Measurements from ENCODE around the gene COX14.
A peak's percentile ranks its signal among the peaks of the same experiment; 100 is the strongest.

COX14 gene

GRCh38 chr12:50087151-50087550, 24.9 kb upstream of the COX14 start:
- TF ChIP-seq ELF4 (IDR thresholded peaks at IDR 0.05) (no peak), TARDBP (IDR thresholded peaks at IDR 0.05) (no peak), LEF1 (IDR thresholded peaks at IDR 0.05; ENCODE audit: borderline replicate concordance) (no peak), BHLHE40 (IDR thresholded peaks at IDR 0.05; ENCODE audit: borderline replicate concordance) (no peak), L3MBTL2 (conservative IDR thresholded peaks at IDR 0.05) (no peak), ZNF384 (IDR thresholded peaks at IDR 0.05) (no peak), SP1 (IDR thresholded peaks at IDR 0.05) (no peak), CTBP1 (IDR thresholded peaks at IDR 0.05; ENCODE audit: borderline replicate concordance) (no peak)
- POLR2A ChIA-PET: no interaction called here
- no peak for DNase-seq (ENCODE audit: extremely low spot score)
- CTCF ChIA-PET: interaction anchor here (0.9 to 1.3 kb wide), 2 partner anchors 24 to 86 kb away, joined by 3 to 5 read pairs; no protein-coding TSS in a partner anchor

GRCh38 chr12:50087995-50088394, 24.0 kb upstream of the COX14 start:
- ChIA-PET POLR2A (interaction anchor here (0.7 kb wide), 1 partner anchor 22 kb away, joined by 3 read pairs; no protein-coding TSS in a partner anchor), CTCF (interaction anchor here (0.9 to 1.3 kb wide), 2 partner anchors 25 to 85 kb away, joined by 3 to 5 read pairs; no protein-coding TSS in a partner anchor)
- no peak for DNase-seq (ENCODE audit: extremely low spot score)
- TF ChIP-seq SP1 (IDR thresholded peaks at IDR 0.05): no peak
- TF ChIP-seq SUZ12 (IDR thresholded peaks at IDR 0.05): no peak
- no peak for TF ChIP-seq PKNOX1 (IDR thresholded peaks at IDR 0.05)
- no peak for TF ChIP-seq FOXA1 (IDR thresholded peaks at IDR 0.05)
- TF ChIP-seq NFRKB (IDR thresholded peaks at IDR 0.05): no peak
- TF ChIP-seq FOXM1 (IDR thresholded peaks at IDR 0.05; ENCODE audit: borderline replicate concordance): no peak
- TF ChIP-seq TARDBP (IDR thresholded peaks at IDR 0.05): no peak
- TF ChIP-seq FOXK2 (IDR thresholded peaks at IDR 0.05): no peak
- no peak for TF ChIP-seq ELF4 (IDR thresholded peaks at IDR 0.05)
- TF ChIP-seq LEF1 (IDR thresholded peaks at IDR 0.05; ENCODE audit: borderline replicate concordance): no peak
- no peak for TF ChIP-seq ARNT (IDR thresholded peaks at IDR 0.05)
- no peak for TF ChIP-seq L3MBTL2 (conservative IDR thresholded peaks at IDR 0.05)
- TF ChIP-seq HDGF (IDR thresholded peaks at IDR 0.05; ENCODE audit: borderline replicate concordance): no peak
- TF ChIP-seq BHLHE40 (IDR thresholded peaks at IDR 0.05; ENCODE audit: borderline replicate concordance): no peak
- no peak for TF ChIP-seq CTBP1 (IDR thresholded peaks at IDR 0.05; ENCODE audit: borderline replicate concordance)
- no peak for TF ChIP-seq ZNF384 (IDR thresholded peaks at IDR 0.05)

GRCh38 chr12:50088577-50089335, 23.3 kb upstream of the COX14 start:
- no peak for TF ChIP-seq ELF4 (IDR thresholded peaks at IDR 0.05)
- no peak for TF ChIP-seq PKNOX1 (IDR thresholded peaks at IDR 0.05)
- no peak for TF ChIP-seq FOXK2 (IDR thresholded peaks at IDR 0.05)
- no peak for TF ChIP-seq FOXA1 (IDR thresholded peaks at IDR 0.05)
- TF ChIP-seq ZNF384 (IDR thresholded peaks at IDR 0.05): no peak
- CTCF ChIA-PET: interaction anchor here (0.9 to 1.3 kb wide), 3 partner anchors 21 to 84 kb away, joined by 3 to 5 read pairs (median 3); no protein-coding TSS in a partner anchor
- peak; percentile 59 for DNase-seq (ENCODE audit: extremely low spot score)

GRCh38 chr12:50089730-50090129, 22.3 kb upstream of the COX14 start:
- CTCF ChIA-PET: interaction anchor here (0.6 to 1.0 kb wide), 3 partner anchors 11 to 22 kb away, joined by 3 read pairs; no protein-coding TSS in a partner anchor
- DNase-seq (ENCODE audit: extremely low spot score): no peak
- TF ChIP-seq TARDBP (IDR thresholded peaks at IDR 0.05): no peak
- TF ChIP-seq SP1 (IDR thresholded peaks at IDR 0.05): no peak
- no peak for TF ChIP-seq ZNF384 (IDR thresholded peaks at IDR 0.05)
- TF ChIP-seq HDGF (IDR thresholded peaks at IDR 0.05; ENCODE audit: borderline replicate concordance): no peak
- no peak for TF ChIP-seq ARNT (IDR thresholded peaks at IDR 0.05)
- no peak for TF ChIP-seq SUZ12 (IDR thresholded peaks at IDR 0.05)
- no peak for TF ChIP-seq FOXK2 (IDR thresholded peaks at IDR 0.05)
- no peak for TF ChIP-seq CTBP1 (IDR thresholded peaks at IDR 0.05; ENCODE audit: borderline replicate concordance)
- no peak for TF ChIP-seq ELF4 (IDR thresholded peaks at IDR 0.05)
- TF ChIP-seq LEF1 (IDR thresholded peaks at IDR 0.05; ENCODE audit: borderline replicate concordance): no peak
- no peak for TF ChIP-seq FOXM1 (IDR thresholded peaks at IDR 0.05; ENCODE audit: borderline replicate concordance)
- no peak for TF ChIP-seq NFRKB (IDR thresholded peaks at IDR 0.05)
- no peak for TF ChIP-seq PKNOX1 (IDR thresholded peaks at IDR 0.05)
- TF ChIP-seq BHLHE40 (IDR thresholded peaks at IDR 0.05; ENCODE audit: borderline replicate concordance): no peak
- TF ChIP-seq L3MBTL2 (conservative IDR thresholded peaks at IDR 0.05): no peak
- no peak for TF ChIP-seq FOXA1 (IDR thresholded peaks at IDR 0.05)
- POLR2A ChIA-PET: no interaction called here

More at GRCh38 chr12:50088577-50089335, 23.3 kb upstream of the COX14 start:
- POLR2A ChIA-PET: interaction anchor here (0.7 kb wide), 1 partner anchor 22 kb away, joined by 3 read pairs; no protein-coding TSS in a partner anchor

- CTCF ChIA-PET: interaction anchor here (0.5 to 0.6 kb wide), 2 partner anchors 12 to 212 kb away, joined by 3 read pairs; no protein-coding TSS in a partner anchor
- TF ChIP-seq TARDBP (IDR thresholded peaks at IDR 0.05) (no peak), L3MBTL2 (conservative IDR thresholded peaks at IDR 0.05) (no peak), PKNOX1 (IDR thresholded peaks at IDR 0.05) (no peak), ARNT (IDR thresholded peaks at IDR 0.05) (no peak), SP1 (IDR thresholded peaks at IDR 0.05) (no peak), FOXK2 (IDR thresholded peaks at IDR 0.05) (no peak), LEF1 (IDR thresholded peaks at IDR 0.05; ENCODE audit: borderline replicate concordance) (no peak)
- POLR2A ChIA-PET: no interaction called here
- no peak for DNase-seq (ENCODE audit: extremely low spot score)
These were observed 21.6 kb upstream of the COX14 start for GRCh38 chr12:50090391-50090790.
